ENCODE results near the gene CLCNKA.

The CLCNKA gene

DNA sequence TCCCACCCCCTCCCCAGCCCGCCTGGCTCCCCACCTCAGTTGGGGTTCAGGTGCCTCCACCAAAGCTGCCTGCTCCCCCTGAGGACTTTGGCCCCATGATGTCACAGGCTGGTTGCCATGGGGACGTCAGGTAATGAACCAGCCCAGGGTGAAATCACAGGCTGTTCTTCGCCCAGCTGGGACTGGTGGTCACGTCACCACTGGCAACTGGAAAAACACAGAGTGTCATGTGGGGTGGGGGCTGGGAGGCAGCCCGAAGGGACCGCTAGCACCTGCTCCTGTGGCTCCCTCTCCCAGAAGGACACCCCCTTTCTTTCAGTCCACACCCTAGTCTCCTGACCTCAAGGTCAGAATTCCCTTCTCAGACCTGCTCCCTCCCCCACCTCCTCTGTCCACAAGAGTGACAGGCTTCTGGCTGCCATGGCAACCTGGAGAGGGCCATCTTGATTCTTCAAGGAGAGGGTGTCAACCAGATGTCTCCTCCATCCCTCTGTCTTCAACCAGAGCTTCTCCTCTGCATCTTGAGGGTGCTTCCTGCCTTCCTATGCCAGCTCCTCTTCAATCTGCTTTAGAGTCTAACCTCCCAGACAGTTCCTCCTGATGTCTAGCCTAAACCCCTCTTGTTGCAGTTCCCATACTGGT is 45.4 kb downstream of the CLCNKA start:
- H3K27ac ChIP-seq, result no peak overlapping the region
- TF ChIP-seq, protein P1, sequence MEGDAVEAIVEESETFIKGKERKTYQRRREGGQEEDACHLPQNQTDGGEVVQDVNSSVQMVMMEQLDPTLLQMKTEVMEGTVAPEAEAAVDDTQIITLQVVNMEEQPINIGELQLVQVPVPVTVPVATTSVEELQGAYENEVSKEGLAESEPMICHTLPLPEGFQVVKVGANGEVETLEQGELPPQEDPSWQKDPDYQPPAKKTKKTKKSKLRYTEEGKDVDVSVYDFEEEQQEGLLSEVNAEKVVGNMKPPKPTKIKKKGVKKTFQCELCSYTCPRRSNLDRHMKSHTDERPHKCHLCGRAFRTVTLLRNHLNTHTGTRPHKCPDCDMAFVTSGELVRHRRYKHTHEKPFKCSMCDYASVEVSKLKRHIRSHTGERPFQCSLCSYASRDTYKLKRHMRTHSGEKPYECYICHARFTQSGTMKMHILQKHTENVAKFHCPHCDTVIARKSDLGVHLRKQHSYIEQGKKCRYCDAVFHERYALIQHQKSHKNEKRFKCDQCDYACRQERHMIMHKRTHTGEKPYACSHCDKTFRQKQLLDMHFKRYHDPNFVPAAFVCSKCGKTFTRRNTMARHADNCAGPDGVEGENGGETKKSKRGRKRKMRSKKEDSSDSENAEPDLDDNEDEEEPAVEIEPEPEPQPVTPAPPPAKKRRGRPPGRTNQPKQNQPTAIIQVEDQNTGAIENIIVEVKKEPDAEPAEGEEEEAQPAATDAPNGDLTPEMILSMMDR (IDR thresholded peaks at IDR 0.05), result no peak
- TF ChIP-seq ZFX (IDR thresholded peaks at IDR 0.05; ENCODE audit: borderline replicate concordance), result no peak

- TF ChIP-seq, protein P1 (IDR thresholded peaks at IDR 0.05), result no peak
- TF ChIP-seq ZFX (IDR thresholded peaks at IDR 0.05; ENCODE audit: borderline replicate concordance), result no peak
- H3K27ac ChIP-seq, result no peak overlapping the region
These were observed 46.1 kb downstream of the CLCNKA start for GRCh38 chr1:16067933-16068332.

DNA sequence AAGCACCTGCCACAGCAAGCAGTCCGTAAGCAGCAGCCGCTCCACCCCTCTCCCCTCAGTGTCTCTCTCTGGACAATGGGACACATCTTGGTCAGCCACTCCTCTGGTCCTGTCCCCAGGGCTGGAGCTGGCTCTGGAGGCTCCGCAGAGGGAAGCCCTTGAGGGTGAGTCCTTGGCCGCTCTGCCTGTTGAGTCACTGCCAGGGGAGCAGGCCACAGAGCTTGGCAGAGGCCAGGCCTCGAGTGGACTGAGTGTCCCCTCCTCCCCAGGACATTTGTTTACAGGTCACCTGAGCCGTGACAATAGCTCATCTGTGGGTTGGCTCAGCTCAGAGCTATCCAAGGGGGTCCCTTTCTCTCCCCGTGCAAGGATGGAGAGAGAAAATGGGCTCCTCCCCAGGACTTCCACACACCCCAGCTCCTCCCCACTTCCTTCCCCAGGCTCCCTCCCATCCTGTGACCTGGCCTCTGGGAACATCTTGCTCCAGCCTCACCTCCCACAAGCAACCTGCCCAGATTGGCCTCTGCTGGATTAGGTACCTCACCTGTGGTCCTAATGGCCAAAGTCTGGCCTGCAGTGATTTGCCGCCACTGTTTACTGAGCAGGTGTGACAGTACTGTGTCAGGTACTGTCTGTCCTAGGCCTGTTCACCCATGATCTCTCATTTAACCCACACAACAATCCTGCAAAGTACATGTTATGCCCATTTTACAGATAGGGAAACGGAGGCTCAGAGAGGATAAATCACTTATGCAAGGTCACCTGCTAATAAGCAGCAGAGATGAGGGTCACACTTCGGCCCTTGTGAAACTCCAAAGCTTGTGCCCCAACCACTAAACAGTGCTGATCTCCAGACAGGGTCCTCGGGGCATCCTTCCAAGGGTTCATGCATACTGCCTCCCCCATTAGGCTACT is 46.8 kb downstream of the CLCNKA start:
- TF ChIP-seq, protein P1 (IDR thresholded peaks at IDR 0.05), result no peak
- TF ChIP-seq ZFX (IDR thresholded peaks at IDR 0.05; ENCODE audit: borderline replicate concordance), result no peak
- no peak overlapping the region for H3K27ac ChIP-seq

GRCh38 chr1:16070640-16071355 is 49.0 kb downstream of the CLCNKA start:
- TF ChIP-seq, protein P1 (IDR thresholded peaks at IDR 0.05), result no peak
- no peak for TF ChIP-seq ZFX (IDR thresholded peaks at IDR 0.05; ENCODE audit: borderline replicate concordance)
- H3K27ac ChIP-seq, result no peak overlapping the region

- TF ChIP-seq, protein P1 (IDR thresholded peaks at IDR 0.05), result no peak
- TF ChIP-seq ZFX (IDR thresholded peaks at IDR 0.05; ENCODE audit: borderline replicate concordance), result no peak
- H3K27ac ChIP-seq, result no peak overlapping the region
These were observed 49.8 kb downstream of the CLCNKA start for GRCh38 chr1:16071614-16072013.

- TF ChIP-seq, protein P1 (IDR thresholded peaks at IDR 0.05), result no peak
- TF ChIP-seq ZFX (IDR thresholded peaks at IDR 0.05; ENCODE audit: borderline replicate concordance), result no peak
- no peak overlapping the region for H3K27ac ChIP-seq
These were observed 50.3 kb downstream of the CLCNKA start for GRCh38 chr1:16072095-16072494.
